Calu3 (cell line): ENCODE measurements around the gene CSF1R. TPM values are rescaled to one million over a fixed set of nuclear protein-coding genes. Genes with fewer than 3 reads are reported as not detected.

Source experiments
- BruUV-seq: library from RNA; stranded (reverse); fragments of 400-500 nt; replicated peaks from 2 replicates; lab custom pipeline; 2021; lab: Mats Ljungman, UMichigan
- CTCF ChIA-PET: fragments of 300-600 bp; sonication (Branson Sonifier 250); formaldehyde crosslinking; loops from one replicate; lab custom pipeline; 2022; ENCODE audit warnings: antibody characterized with exemption; lab: Charles Lee
- DNase-seq: peaks from one replicate; pipeline ENCODE4 v3.0.0; 2022
- H3K27ac Mint-ChIP-seq: one replicate; pipeline ENCODE4 v1.8.0; 2022; ENCODE audit warnings: mixed read lengths; ENCODE audit not compliant: unreplicated experiment
- H3K27me3 Mint-ChIP-seq: one replicate; pipeline ENCODE4 v1.8.0; 2022; ENCODE audit warnings: mixed read lengths; ENCODE audit not compliant: unreplicated experiment
- H3K36me3 Mint-ChIP-seq: one replicate; pipeline ENCODE4 v1.8.0; 2022; ENCODE audit warnings: mild to moderate bottlenecking, moderate library complexity, mixed read lengths; ENCODE audit not compliant: insufficient read depth, unreplicated experiment
- H3K4me1 Mint-ChIP-seq: one replicate; pipeline ENCODE4 v1.8.0; 2022; ENCODE audit warnings: mild to moderate bottlenecking, low read depth, mixed read lengths; ENCODE audit not compliant: unreplicated experiment
- H3K4me3 Mint-ChIP-seq: one replicate; pipeline ENCODE4 v1.8.0; 2022; ENCODE audit warnings: mild to moderate bottlenecking, low read depth, moderate library complexity, mixed read lengths; ENCODE audit not compliant: unreplicated experiment
- H3K9me3 Mint-ChIP-seq: one replicate; pipeline ENCODE4 v1.8.0; 2022; ENCODE audit warnings: low read depth, mixed read lengths; ENCODE audit not compliant: unreplicated experiment
- intact Hi-C: fragments of 100-400 bp; cut with micrococcal nuclease; formaldehyde crosslinking; loops from one replicate; pipeline ENCODE4 v1.10.0; 2022; ENCODE audit not compliant: unreplicated experiment
- total RNA-seq: library from RNA; stranded (reverse); gene quantifications from 2 replicates; pipeline ENCODE4 v1.2.3, GENCODE V29; 2022
- TF ChIP-seq, protein P1 (sequence below): fragments of 200-600 bp; IDR thresholded peaks from one replicate; pipeline ENCODE4 v1.8.0; 2022; ENCODE audit warnings: antibody characterized with exemption; ENCODE audit not compliant: unreplicated experiment

The CSF1R gene
- total RNA-seq, 1 experiment from 2014 or later = not detected

DNA sequence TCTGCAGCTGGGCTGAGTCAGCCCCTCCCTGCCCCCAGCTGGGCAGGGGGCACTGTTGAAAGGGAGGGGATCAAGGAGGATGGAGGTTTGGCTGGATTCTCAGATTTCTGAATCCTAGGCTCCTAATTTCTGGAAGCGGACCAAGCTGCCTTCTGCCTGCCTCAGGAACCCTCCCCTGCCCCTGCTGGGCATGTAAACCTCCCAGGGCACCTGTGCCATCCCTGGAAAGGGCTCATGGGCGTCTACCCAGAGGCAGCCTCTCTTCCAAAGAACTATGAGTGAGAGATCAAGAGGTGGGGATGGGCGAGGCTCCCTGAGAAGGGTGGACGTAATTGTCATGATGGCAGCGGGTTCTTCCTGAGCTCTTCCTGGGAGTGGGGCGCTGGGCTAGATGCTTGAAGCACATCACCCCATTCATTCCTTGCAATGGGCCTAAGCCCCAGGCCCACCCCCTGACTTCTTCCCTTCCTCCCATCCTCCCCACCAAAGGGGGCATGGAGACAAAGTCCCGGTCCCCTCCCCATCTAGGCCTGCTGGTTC is 21.6 kb downstream of the CSF1R start:
- H3K4me3 Mint-ChIP-seq = no peak overlapping the region
- intact Hi-C loops = no loop called here
- no peaks in the 10 kb centered on the region for H3K9me3 Mint-ChIP-seq
- H3K27ac Mint-ChIP-seq = no peak overlapping the region
- peaks cover 59% of the 10 kb centered on the region for H3K27me3 Mint-ChIP-seq
- DNase-seq = no peak
- TF ChIP-seq, protein P1, sequence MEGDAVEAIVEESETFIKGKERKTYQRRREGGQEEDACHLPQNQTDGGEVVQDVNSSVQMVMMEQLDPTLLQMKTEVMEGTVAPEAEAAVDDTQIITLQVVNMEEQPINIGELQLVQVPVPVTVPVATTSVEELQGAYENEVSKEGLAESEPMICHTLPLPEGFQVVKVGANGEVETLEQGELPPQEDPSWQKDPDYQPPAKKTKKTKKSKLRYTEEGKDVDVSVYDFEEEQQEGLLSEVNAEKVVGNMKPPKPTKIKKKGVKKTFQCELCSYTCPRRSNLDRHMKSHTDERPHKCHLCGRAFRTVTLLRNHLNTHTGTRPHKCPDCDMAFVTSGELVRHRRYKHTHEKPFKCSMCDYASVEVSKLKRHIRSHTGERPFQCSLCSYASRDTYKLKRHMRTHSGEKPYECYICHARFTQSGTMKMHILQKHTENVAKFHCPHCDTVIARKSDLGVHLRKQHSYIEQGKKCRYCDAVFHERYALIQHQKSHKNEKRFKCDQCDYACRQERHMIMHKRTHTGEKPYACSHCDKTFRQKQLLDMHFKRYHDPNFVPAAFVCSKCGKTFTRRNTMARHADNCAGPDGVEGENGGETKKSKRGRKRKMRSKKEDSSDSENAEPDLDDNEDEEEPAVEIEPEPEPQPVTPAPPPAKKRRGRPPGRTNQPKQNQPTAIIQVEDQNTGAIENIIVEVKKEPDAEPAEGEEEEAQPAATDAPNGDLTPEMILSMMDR = no peak
- no peaks in the 10 kb centered on the region for H3K36me3 Mint-ChIP-seq
- H3K4me1 Mint-ChIP-seq = peaks cover 8% of the 10 kb centered on the region
- CTCF ChIA-PET = no interaction called here
- BruUV-seq = no TSS peak

- no TSS peak for BruUV-seq
- Mint-ChIP-seq H3K9me3 (no peaks in the 10 kb centered on the region), H3K27ac (no peak overlapping the region), H3K4me1 (peaks cover 4% of the 10 kb centered on the region), H3K4me3 (no peak overlapping the region), H3K36me3 (peaks cover under 1% of the 10 kb centered on the region), H3K27me3 (peaks cover 59% of the 10 kb centered on the region)
- CTCF ChIA-PET = no interaction called here
- TF ChIP-seq, protein P1 = no peak
- intact Hi-C loops = no loop called here
- no peak for DNase-seq
These were observed 22.7 kb downstream of the CSF1R start for GRCh38 chr5:150063638-150064037.

DNA sequence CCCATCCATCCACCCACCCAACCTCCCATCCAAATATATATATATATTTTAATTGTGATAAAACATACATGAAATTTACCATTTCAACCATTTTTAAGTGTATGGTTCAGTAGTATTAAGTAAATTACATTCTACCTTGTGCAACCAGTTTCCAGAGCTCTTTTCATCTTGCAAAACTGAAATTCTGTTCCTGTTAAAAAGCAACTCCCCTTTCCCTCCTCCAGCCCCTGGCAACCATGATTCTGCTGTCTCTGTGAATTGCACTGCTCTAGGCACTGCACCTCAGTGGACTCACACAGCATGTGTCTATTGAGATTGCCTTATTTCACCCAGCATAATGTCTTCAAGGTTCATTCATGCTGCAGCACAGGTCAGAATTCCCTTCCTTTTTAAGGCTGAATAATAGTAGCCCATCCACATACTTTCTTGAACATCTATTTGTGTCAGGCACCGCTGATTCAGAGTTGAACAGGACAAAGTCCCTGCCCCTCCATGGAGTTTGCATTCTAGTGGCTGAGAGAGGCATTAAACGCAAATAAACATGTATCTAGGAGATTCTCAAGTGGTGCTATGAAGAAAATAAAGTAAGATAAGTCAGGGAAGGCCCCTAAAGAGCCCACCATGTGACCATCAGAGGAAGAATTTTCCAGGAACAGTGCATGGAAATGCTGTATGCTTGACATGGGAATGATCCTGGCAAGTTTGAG is 24.0 kb downstream of the CSF1R start:
- intact Hi-C loops = no loop called here
- H3K27me3 Mint-ChIP-seq = peaks cover 57% of the 10 kb centered on the region
- no peak overlapping the region for H3K4me3 Mint-ChIP-seq
- CTCF ChIA-PET = interaction anchor here (0.6 kb wide), 1 partner anchor 264 kb away, joined by 3 read pairs; no protein-coding TSS in a partner anchor
- no peak for DNase-seq
- no TSS peak for BruUV-seq
- no peak overlapping the region for H3K27ac Mint-ChIP-seq
- no peaks in the 10 kb centered on the region for H3K4me1 Mint-ChIP-seq
- TF ChIP-seq, protein P1 = no peak
- peaks cover 8% of the 10 kb centered on the region for H3K36me3 Mint-ChIP-seq
- H3K9me3 Mint-ChIP-seq = no peaks in the 10 kb centered on the region

GRCh38 chr5:150061538-150061995 is 24.8 kb downstream of the CSF1R start:
- no TSS peak for BruUV-seq
- TF ChIP-seq, protein P1 = no peak
- peaks cover 49% of the 10 kb centered on the region for H3K27me3 Mint-ChIP-seq
- no peak overlapping the region for H3K4me3 Mint-ChIP-seq
- CTCF ChIA-PET = interaction anchor here (0.6 kb wide), 2 partner anchors 264 to 414 kb away, joined by 3 read pairs; no protein-coding TSS in a partner anchor
- H3K27ac Mint-ChIP-seq = no peak overlapping the region
- DNase-seq = no peak
- no peaks in the 10 kb centered on the region for H3K4me1 Mint-ChIP-seq
- peaks cover 13% of the 10 kb centered on the region for H3K36me3 Mint-ChIP-seq
- H3K9me3 Mint-ChIP-seq = no peaks in the 10 kb centered on the region
- intact Hi-C loops = no loop called here
